Tongue (tissue), 1 donor: Measurements from ENCODE around the gene CTLA4. TPM values are rescaled to one million over a fixed set of nuclear protein-coding genes. Genes with fewer than 3 reads are reported as not detected.

ENCODE experiments used
- total RNA-seq: library from RNA; depleted of rRNA; stranded (reverse); fragments of >200 nt; gene quantifications from one replicate; pipeline ENCODE4 v1.2.3, GENCODE V29; 2014

The CTLA4 gene
- total RNA-seq, 1 donor from 2014 or later: 1.2 TPM

Other genes starting within 250 kb of the CTLA4 start
- 2.4 TPM for gene CD28, start 161.1 kb upstream of the CTLA4 start, total RNA-seq
- gene ICOS, start 69.0 kb downstream of the CTLA4 start, total RNA-seq: 0.10 TPM